A673 (cell line): ENCODE data around the gene B4GALNT3.

ENCODE experiments used
- CTCF ChIP-seq: fragments of 300-800, 200-600 bp; sonication (generic); conservative IDR thresholded peaks from 2 replicates; pipeline ENCODE4 v1.5.1; 2017; ENCODE audit warnings: low read depth, mild to moderate bottlenecking, antibody characterized with exemption, low read length, moderate library complexity, mixed read lengths
- EZH2 ChIP-seq: fragments of 200-600 bp; sonication (generic); IDR thresholded peaks from 2 replicates; pipeline ENCODE4 v1.6.1; 2017; ENCODE audit warnings: borderline replicate concordance, low read depth, mild to moderate bottlenecking, mixed read lengths, antibody characterized with exemption, low read length; ENCODE audit not compliant: poor library complexity, severe bottlenecking

- TF ChIP-seq CTCF (no peak), EZH2 (no peak)
Observed at GRCh38 chr12:592024-592505, 132.3 kb downstream of the B4GALNT3 start.
